Endodermal cell (in vitro differentiated cells): Measurements from ENCODE around the gene CHD2. TPM values are rescaled to one million over a fixed set of nuclear protein-coding genes. Genes with fewer than 3 reads are reported as not detected.

Experiments
- DNase-seq: peaks from one replicate; pipeline ENCODE4 v3.0.0-alpha.2; 2017
- H3K27ac ChIP-seq: 2 replicates; pipeline ENCODE4 v1.5.1; 2013; ENCODE audit warnings: mild to moderate bottlenecking, low read depth, low read length, moderate library complexity
- H3K27me3 ChIP-seq: 2 replicates; pipeline ENCODE4 v1.6.1; 2013; ENCODE audit warnings: mild to moderate bottlenecking, low read length, moderate library complexity; ENCODE audit not compliant: insufficient read depth, control insufficient read depth, poor library complexity, severe bottlenecking
- H3K36me3 ChIP-seq: 2 replicates; pipeline ENCODE4 v1.7.0; 2013; ENCODE audit warnings: mild to moderate bottlenecking, low read length, moderate library complexity; ENCODE audit not compliant: control insufficient read depth, insufficient read depth
- H3K4me1 ChIP-seq: one replicate; pipeline ENCODE4 v1.7.0; 2013; ENCODE audit warnings: low read length; ENCODE audit not compliant: control insufficient read depth, insufficient read depth
- H3K4me3 ChIP-seq: 2 replicates; pipeline ENCODE4 v1.5.1; 2013; ENCODE audit warnings: mild to moderate bottlenecking, low read length, moderate library complexity
- H3K9ac ChIP-seq: 2 replicates; pipeline ENCODE4 v1.6.1; 2013; ENCODE audit warnings: mild to moderate bottlenecking, low read length, moderate library complexity; ENCODE audit not compliant: poor library complexity, severe bottlenecking; ENCODE audit errors: extremely low read depth
- H3K9me3 ChIP-seq: 2 replicates; pipeline ENCODE4 v1.6.1; 2013; ENCODE audit warnings: mild to moderate bottlenecking, low read length, moderate library complexity; ENCODE audit not compliant: control insufficient read depth
- H3K27ac Mint-ChIP-seq: 2 replicates; pipeline ENCODE4 v1.8.0; 2020; ENCODE audit warnings: mixed read lengths
- H3K27me3 Mint-ChIP-seq: 2 replicates; pipeline ENCODE4 v1.8.0; 2021; ENCODE audit warnings: mild to moderate bottlenecking, mixed read lengths; ENCODE audit not compliant: insufficient read depth
- H3K36me3 Mint-ChIP-seq: 2 replicates; pipeline ENCODE4 v1.8.0; 2020; ENCODE audit warnings: low read depth, mixed read lengths
- H3K4me1 Mint-ChIP-seq: 2 replicates; pipeline ENCODE4 v1.8.0; 2020; ENCODE audit warnings: mixed read lengths
- H3K4me3 Mint-ChIP-seq: 2 replicates; pipeline ENCODE4 v1.8.0; 2020; ENCODE audit warnings: mild to moderate bottlenecking, moderate library complexity, mixed read lengths
- H3K9me3 Mint-ChIP-seq: 2 replicates; pipeline ENCODE4 v1.8.0; 2020; ENCODE audit warnings: mild to moderate bottlenecking, mixed read lengths
- WGBS, 2 experiments: methylation state at CpG; one replicate each; pipeline versions ENCODE4 v1.1.5 to v1.1.7; 2013; ENCODE audit warnings: missing lambda C conversion rate in 2 of 2, mixed read lengths in 1 of 2; ENCODE audit not compliant: insufficient coverage in 1 of 2, insufficient read length in 1 of 2; 5-methylcytosine and 5-hydroxymethylcytosine counted together
- total RNA-seq, 2 donors: library from RNA; stranded (reverse); fragmentation: NEBNext Ultra II Directional in 1 of 2; extraction: Animal tissue kit (Norgen Biotek cat#: 25700) in 1 of 2; gene quantifications; 2 replicates in 1 of 2; 3 replicates in 1 of 2; pipeline ENCODE4 v1.2.1, GENCODE V29; 2021
- TF ChIP-seq, protein P1 (sequence below): fragments of 200-600 bp; sonication (generic); conservative IDR thresholded peaks from 2 replicates; pipeline ENCODE4 v1.5.0; 2021; ENCODE audit warnings: antibody characterized with exemption, mild to moderate bottlenecking

The CHD2 gene
- total RNA-seq, 2 donors from 2014 or later = 116 to 127 TPM

- H3K36me3 ChIP-seq = peaks cover 88% of the 10 kb centered on the region
- no peak overlapping the region for H3K27ac ChIP-seq
- Mint-ChIP-seq H3K27me3 (no peaks in the 10 kb centered on the region), H3K4me1 (peaks cover 35% of the 10 kb centered on the region), H3K4me3 (no peak overlapping the region), H3K9me3 (peaks cover 5% of the 10 kb centered on the region), H3K27ac (no peak overlapping the region), H3K36me3 (peaks cover 82% of the 10 kb centered on the region)
- H3K4me3 ChIP-seq = peak overlapping the region; percentile 100
- no peaks in the 10 kb centered on the region for H3K27me3 ChIP-seq
- TF ChIP-seq, protein P1, sequence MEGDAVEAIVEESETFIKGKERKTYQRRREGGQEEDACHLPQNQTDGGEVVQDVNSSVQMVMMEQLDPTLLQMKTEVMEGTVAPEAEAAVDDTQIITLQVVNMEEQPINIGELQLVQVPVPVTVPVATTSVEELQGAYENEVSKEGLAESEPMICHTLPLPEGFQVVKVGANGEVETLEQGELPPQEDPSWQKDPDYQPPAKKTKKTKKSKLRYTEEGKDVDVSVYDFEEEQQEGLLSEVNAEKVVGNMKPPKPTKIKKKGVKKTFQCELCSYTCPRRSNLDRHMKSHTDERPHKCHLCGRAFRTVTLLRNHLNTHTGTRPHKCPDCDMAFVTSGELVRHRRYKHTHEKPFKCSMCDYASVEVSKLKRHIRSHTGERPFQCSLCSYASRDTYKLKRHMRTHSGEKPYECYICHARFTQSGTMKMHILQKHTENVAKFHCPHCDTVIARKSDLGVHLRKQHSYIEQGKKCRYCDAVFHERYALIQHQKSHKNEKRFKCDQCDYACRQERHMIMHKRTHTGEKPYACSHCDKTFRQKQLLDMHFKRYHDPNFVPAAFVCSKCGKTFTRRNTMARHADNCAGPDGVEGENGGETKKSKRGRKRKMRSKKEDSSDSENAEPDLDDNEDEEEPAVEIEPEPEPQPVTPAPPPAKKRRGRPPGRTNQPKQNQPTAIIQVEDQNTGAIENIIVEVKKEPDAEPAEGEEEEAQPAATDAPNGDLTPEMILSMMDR = no peak
- no peak overlapping the region for H3K9ac ChIP-seq
- peaks cover 20% of the 10 kb centered on the region for H3K9me3 ChIP-seq
- H3K4me1 ChIP-seq = no peaks in the 10 kb centered on the region
- no peak for DNase-seq
- WGBS, 2 experiments = 88% methylated on average over 2 of the region's 3 CpGs; no CpG with 5 or more reads in 1 of the 2 experiments
Observed at GRCh38 chr15:92887869-92888268, 12.3 kb upstream of the CHD2 start.

DNA sequence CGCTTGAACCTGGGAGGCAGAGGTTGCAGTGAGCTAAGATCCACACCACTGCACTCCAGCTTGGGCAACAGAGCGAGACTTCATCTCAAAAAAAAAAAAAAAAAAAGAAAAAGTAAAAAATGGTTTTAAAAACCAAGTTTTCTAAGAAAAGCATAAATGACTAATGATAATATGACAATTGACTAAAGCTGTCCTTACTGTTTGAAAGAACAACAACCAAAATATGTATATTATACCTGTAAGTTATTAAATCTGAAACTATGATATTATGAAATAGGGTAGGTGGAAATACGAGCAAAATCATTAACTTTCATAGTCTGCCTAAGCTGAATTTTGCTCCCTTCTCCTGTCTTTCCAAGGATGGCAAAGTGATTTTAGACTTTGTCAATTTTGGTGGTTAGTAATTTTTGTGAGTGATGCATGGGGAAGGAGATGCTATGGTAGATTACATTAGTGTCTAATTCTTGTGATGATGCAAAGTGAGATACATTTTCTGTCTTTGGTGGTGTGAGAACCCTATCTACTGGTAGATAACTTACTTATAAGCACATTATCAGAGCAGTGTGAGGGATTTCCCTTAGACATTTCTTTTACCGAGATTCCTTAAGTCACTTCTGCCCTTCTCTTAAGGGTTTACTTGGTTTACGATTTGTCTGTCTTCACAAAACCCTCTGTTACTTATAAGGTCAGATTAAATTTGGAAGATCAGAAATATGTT, 10.6 kb upstream of the CHD2 start:
- H3K27me3 ChIP-seq = no peaks in the 10 kb centered on the region
- Mint-ChIP-seq H3K36me3 (peaks cover 83% of the 10 kb centered on the region), H3K4me3 (no peak overlapping the region), H3K9me3 (peaks cover 5% of the 10 kb centered on the region), H3K27me3 (no peaks in the 10 kb centered on the region), H3K4me1 (peaks cover 35% of the 10 kb centered on the region), H3K27ac (peak overlapping the region; percentile 54)
- peaks cover 94% of the 10 kb centered on the region for H3K36me3 ChIP-seq
- peaks cover 20% of the 10 kb centered on the region for H3K9me3 ChIP-seq
- no peak overlapping the region for H3K27ac ChIP-seq
- no peak overlapping the region for H3K9ac ChIP-seq
- TF ChIP-seq, protein P1 = no peak
- DNase-seq = no peak
- peak overlapping the region; percentile 63 for H3K4me3 ChIP-seq
- no peaks in the 10 kb centered on the region for H3K4me1 ChIP-seq
- WGBS, 2 experiments = 95 to 100% methylated on average over 1 to 4 of the region's 5 CpGs

GRCh38 chr15:92891533-92892200, 8.5 kb upstream of the CHD2 start:
- 98 to 100% methylated on average over 2 to 3 of the region's 3 CpGs for WGBS, 2 experiments
- TF ChIP-seq, protein P1 = no peak
- peaks cover 20% of the 10 kb centered on the region for H3K9me3 ChIP-seq
- peaks cover 5% of the 10 kb centered on the region for H3K9me3 Mint-ChIP-seq
- peaks cover 79% of the 10 kb centered on the region for H3K36me3 Mint-ChIP-seq
- H3K4me1 ChIP-seq = no peaks in the 10 kb centered on the region
- no peak overlapping the region for H3K4me3 Mint-ChIP-seq
- H3K9ac ChIP-seq = no peak overlapping the region
- H3K36me3 ChIP-seq = peaks cover 97% of the 10 kb centered on the region
- DNase-seq = no peak
- no peaks in the 10 kb centered on the region for H3K27me3 ChIP-seq
- no peak overlapping the region for H3K4me3 ChIP-seq
- H3K27ac ChIP-seq = no peak overlapping the region
- H3K27me3 Mint-ChIP-seq = no peaks in the 10 kb centered on the region
- H3K27ac Mint-ChIP-seq = peak overlapping the region; percentile 69
- peaks cover 22% of the 10 kb centered on the region for H3K4me1 Mint-ChIP-seq
